HCT116 (cell line): ENCODE results near the gene CD8A.

Experiments used
- CEBPB ChIP-seq: IDR thresholded peaks from 2 replicates; pipeline ENCODE4 v1.6.1; 2012; ENCODE audit warnings: low read depth
- EZH2 ChIP-seq: fragments of 200-600 bp; sonication (generic); IDR thresholded peaks from 2 replicates; pipeline ENCODE4 v1.6.1; 2017; ENCODE audit warnings: antibody characterized with exemption, mixed run types
- EZH2phosphoT487 ChIP-seq: fragments of 200-600 bp; IDR thresholded peaks from 2 replicates; pipeline ENCODE4 v1.6.1; 2018; ENCODE audit warnings: antibody characterized with exemption, borderline replicate concordance
- JUND ChIP-seq: IDR thresholded peaks from 2 replicates; pipeline ENCODE4 v1.6.1; 2012
- POLR2A ChIP-seq: IDR thresholded peaks from 2 replicates; pipeline ENCODE4 v1.7.0; 2011; ENCODE audit warnings: borderline replicate concordance; ENCODE audit not compliant: insufficient read depth, insufficient read length; ENCODE audit errors: extremely low read depth
- POLR2AphosphoS5 ChIP-seq: IDR thresholded peaks from 2 replicates; pipeline ENCODE4 v1.6.1; 2011; ENCODE audit warnings: mild to moderate bottlenecking, low read depth, low read length, moderate library complexity
- RAD21 ChIP-seq: IDR thresholded peaks from 2 replicates; pipeline ENCODE4 v1.6.1; 2012; ENCODE audit warnings: low read depth, mild to moderate bottlenecking
- SRF ChIP-seq: IDR thresholded peaks from 2 replicates; pipeline ENCODE4 v1.6.1; 2012; ENCODE audit warnings: low read depth
- YY1 ChIP-seq: IDR thresholded peaks from 2 replicates; pipeline ENCODE4 v1.6.1; 2011; ENCODE audit warnings: low read length, low read depth, moderate library complexity, mild to moderate bottlenecking; ENCODE audit not compliant: insufficient replicate concordance; ENCODE audit errors: extremely low read depth
- TF ChIP-seq, protein P1 (sequence below), 3 experiments: fragments of 200-600 bp in 1 of 3; sonication (generic) in 1 of 3; IDR thresholded peaks in 2 of 3; conservative IDR thresholded peaks in 1 of 3; 2 replicates each; pipeline ENCODE4 v1.5.1; 2012 to 2017; ENCODE audit warnings: low read depth in 2 of 3, low read length in 2 of 3, antibody characterized with exemption in 1 of 3, borderline replicate concordance in 1 of 3, control low read depth in 1 of 3, mild to moderate bottlenecking in 1 of 3, mixed read lengths in 1 of 3, mixed run types in 1 of 3, moderate library complexity in 1 of 3; ENCODE audit not compliant: insufficient read depth in 1 of 3
- TF ChIP-seq, protein P2 (sequence below): IDR thresholded peaks from 2 replicates; pipeline ENCODE4 v1.6.1; 2012; ENCODE audit warnings: low read depth
- TF ChIP-seq, protein P3 (sequence below): IDR thresholded peaks from 2 replicates; pipeline ENCODE4 v1.6.1; 2012

DNA sequence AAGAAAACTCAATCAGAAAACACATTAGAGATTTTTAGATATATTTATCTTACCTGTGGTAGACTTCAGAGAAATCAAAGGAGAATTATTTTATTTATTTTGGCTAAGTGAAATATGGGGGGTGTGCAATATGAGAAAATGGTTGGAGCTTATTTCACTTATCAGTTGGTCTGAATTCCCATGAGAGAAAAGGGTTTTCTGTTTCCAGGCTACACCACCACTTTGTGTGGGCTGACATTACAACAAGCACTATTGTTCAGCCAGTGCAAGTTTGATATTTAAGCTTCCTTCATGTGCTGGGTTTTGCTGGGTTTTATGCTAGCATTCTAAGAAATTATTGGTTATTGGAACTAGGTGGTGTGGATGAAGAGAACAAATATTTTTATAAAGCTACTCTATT lies 37.1 kb downstream of the CD8A start:
- no peak for TF ChIP-seq YY1
- no peak for TF ChIP-seq EZH2
- no peak for TF ChIP-seq EZH2phosphoT487
- TF ChIP-seq, protein P1, sequence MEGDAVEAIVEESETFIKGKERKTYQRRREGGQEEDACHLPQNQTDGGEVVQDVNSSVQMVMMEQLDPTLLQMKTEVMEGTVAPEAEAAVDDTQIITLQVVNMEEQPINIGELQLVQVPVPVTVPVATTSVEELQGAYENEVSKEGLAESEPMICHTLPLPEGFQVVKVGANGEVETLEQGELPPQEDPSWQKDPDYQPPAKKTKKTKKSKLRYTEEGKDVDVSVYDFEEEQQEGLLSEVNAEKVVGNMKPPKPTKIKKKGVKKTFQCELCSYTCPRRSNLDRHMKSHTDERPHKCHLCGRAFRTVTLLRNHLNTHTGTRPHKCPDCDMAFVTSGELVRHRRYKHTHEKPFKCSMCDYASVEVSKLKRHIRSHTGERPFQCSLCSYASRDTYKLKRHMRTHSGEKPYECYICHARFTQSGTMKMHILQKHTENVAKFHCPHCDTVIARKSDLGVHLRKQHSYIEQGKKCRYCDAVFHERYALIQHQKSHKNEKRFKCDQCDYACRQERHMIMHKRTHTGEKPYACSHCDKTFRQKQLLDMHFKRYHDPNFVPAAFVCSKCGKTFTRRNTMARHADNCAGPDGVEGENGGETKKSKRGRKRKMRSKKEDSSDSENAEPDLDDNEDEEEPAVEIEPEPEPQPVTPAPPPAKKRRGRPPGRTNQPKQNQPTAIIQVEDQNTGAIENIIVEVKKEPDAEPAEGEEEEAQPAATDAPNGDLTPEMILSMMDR (IDR thresholded peaks at IDR 0.05 in 2 of 3, conservative IDR thresholded peaks at IDR 0.05 in 1 of 3; ENCODE audit: borderline replicate concordance in 1 of 3, insufficient read depth in 1 of 3, low read depth in 2 of 3, low read length in 2 of 3), result no peak
- no peak for TF ChIP-seq CEBPB
- no peak for TF ChIP-seq POLR2A
- TF ChIP-seq, protein P2, sequence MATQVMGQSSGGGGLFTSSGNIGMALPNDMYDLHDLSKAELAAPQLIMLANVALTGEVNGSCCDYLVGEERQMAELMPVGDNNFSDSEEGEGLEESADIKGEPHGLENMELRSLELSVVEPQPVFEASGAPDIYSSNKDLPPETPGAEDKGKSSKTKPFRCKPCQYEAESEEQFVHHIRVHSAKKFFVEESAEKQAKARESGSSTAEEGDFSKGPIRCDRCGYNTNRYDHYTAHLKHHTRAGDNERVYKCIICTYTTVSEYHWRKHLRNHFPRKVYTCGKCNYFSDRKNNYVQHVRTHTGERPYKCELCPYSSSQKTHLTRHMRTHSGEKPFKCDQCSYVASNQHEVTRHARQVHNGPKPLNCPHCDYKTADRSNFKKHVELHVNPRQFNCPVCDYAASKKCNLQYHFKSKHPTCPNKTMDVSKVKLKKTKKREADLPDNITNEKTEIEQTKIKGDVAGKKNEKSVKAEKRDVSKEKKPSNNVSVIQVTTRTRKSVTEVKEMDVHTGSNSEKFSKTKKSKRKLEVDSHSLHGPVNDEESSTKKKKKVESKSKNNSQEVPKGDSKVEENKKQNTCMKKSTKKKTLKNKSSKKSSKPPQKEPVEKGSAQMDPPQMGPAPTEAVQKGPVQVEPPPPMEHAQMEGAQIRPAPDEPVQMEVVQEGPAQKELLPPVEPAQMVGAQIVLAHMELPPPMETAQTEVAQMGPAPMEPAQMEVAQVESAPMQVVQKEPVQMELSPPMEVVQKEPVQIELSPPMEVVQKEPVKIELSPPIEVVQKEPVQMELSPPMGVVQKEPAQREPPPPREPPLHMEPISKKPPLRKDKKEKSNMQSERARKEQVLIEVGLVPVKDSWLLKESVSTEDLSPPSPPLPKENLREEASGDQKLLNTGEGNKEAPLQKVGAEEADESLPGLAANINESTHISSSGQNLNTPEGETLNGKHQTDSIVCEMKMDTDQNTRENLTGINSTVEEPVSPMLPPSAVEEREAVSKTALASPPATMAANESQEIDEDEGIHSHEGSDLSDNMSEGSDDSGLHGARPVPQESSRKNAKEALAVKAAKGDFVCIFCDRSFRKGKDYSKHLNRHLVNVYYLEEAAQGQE, result no peak
- no peak for TF ChIP-seq POLR2AphosphoS5
- TF ChIP-seq, protein P3, sequence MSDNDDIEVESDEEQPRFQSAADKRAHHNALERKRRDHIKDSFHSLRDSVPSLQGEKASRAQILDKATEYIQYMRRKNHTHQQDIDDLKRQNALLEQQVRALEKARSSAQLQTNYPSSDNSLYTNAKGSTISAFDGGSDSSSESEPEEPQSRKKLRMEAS, result no peak
- TF ChIP-seq SRF, result no peak
- no peak for TF ChIP-seq JUND
- TF ChIP-seq RAD21, result no peak
